ENCODE measurements around the gene PRSS36. TPM values are rescaled to one million over a fixed set of nuclear protein-coding genes. Genes with fewer than 3 reads are reported as not detected.

The PRSS36 gene
- total RNA-seq, 1 donor from 2014 or later, result 0.74 TPM

GRCh38 chr16:31114468-31114867 is 35.4 kb downstream of the PRSS36 start:
- TF ChIP-seq CTCF (IDR thresholded peaks at IDR 0.05; ENCODE audit: unreplicated experiment), result no peak
- DNase-seq (ENCODE audit: low spot score), result no peak
- H3K27ac Mint-ChIP-seq (ENCODE audit: unreplicated experiment), result peak overlapping the region; percentile 83
- peaks cover 18% of the 10 kb centered on the region for H3K4me1 Mint-ChIP-seq (ENCODE audit: unreplicated experiment)
- peaks cover 22% of the 10 kb centered on the region for H3K27me3 Mint-ChIP-seq (ENCODE audit: unreplicated experiment)
- H3K4me3 Mint-ChIP-seq (ENCODE audit: unreplicated experiment), result no peak overlapping the region
- H3K9me3 Mint-ChIP-seq (ENCODE audit: unreplicated experiment), result no peaks in the 10 kb centered on the region
- peaks cover 29% of the 10 kb centered on the region for H3K36me3 Mint-ChIP-seq (ENCODE audit: low read depth, unreplicated experiment)

GRCh38 chr16:31113121-31114120 is 36.4 kb downstream of the PRSS36 start:
- DNase-seq (ENCODE audit: low spot score), result no peak
- Mint-ChIP-seq H3K27ac (ENCODE audit: unreplicated experiment) (peak overlapping the region; percentile 91), H3K9me3 (ENCODE audit: unreplicated experiment) (no peaks in the 10 kb centered on the region), H3K36me3 (ENCODE audit: low read depth, unreplicated experiment) (peaks cover 27% of the 10 kb centered on the region), H3K4me3 (ENCODE audit: unreplicated experiment) (no peak overlapping the region), H3K27me3 (ENCODE audit: unreplicated experiment) (peaks cover 22% of the 10 kb centered on the region), H3K4me1 (ENCODE audit: unreplicated experiment) (peaks cover 17% of the 10 kb centered on the region)
- TF ChIP-seq CTCF (IDR thresholded peaks at IDR 0.05; ENCODE audit: unreplicated experiment), result no peak

- DNase-seq (ENCODE audit: low spot score), result no peak
- H3K27ac Mint-ChIP-seq (ENCODE audit: unreplicated experiment), result no peak overlapping the region
- no peak for TF ChIP-seq CTCF (IDR thresholded peaks at IDR 0.05; ENCODE audit: unreplicated experiment)
- H3K9me3 Mint-ChIP-seq (ENCODE audit: unreplicated experiment), result no peaks in the 10 kb centered on the region
- H3K36me3 Mint-ChIP-seq (ENCODE audit: low read depth, unreplicated experiment), result peaks cover 25% of the 10 kb centered on the region
- peaks cover 14% of the 10 kb centered on the region for H3K4me1 Mint-ChIP-seq (ENCODE audit: unreplicated experiment)
- H3K27me3 Mint-ChIP-seq (ENCODE audit: unreplicated experiment), result peaks cover 20% of the 10 kb centered on the region
- no peak overlapping the region for H3K4me3 Mint-ChIP-seq (ENCODE audit: unreplicated experiment)
Observed at GRCh38 chr16:31112711-31113110, 37.2 kb downstream of the PRSS36 start.

- Mint-ChIP-seq H3K27ac (ENCODE audit: unreplicated experiment) (no peak overlapping the region), H3K27me3 (ENCODE audit: unreplicated experiment) (peaks cover 27% of the 10 kb centered on the region)
- no peak for DNase-seq (ENCODE audit: low spot score)
Observed at GRCh38 chr16:31111881-31112466, 37.9 kb downstream of the PRSS36 start.

More at GRCh38 chr16:31111881-31112466, 37.9 kb downstream of the PRSS36 start:
- Mint-ChIP-seq H3K4me3 (ENCODE audit: unreplicated experiment) (peak overlapping the region; percentile 23), H3K4me1 (ENCODE audit: unreplicated experiment) (peaks cover 16% of the 10 kb centered on the region), H3K9me3 (ENCODE audit: unreplicated experiment) (no peaks in the 10 kb centered on the region), H3K36me3 (ENCODE audit: low read depth, unreplicated experiment) (peaks cover 28% of the 10 kb centered on the region)
- TF ChIP-seq CTCF (IDR thresholded peaks at IDR 0.05; ENCODE audit: unreplicated experiment), result no peak

Measured in endothelial cell (in vitro differentiated cells).